ENCODE results near the gene PROX2.

DNA sequence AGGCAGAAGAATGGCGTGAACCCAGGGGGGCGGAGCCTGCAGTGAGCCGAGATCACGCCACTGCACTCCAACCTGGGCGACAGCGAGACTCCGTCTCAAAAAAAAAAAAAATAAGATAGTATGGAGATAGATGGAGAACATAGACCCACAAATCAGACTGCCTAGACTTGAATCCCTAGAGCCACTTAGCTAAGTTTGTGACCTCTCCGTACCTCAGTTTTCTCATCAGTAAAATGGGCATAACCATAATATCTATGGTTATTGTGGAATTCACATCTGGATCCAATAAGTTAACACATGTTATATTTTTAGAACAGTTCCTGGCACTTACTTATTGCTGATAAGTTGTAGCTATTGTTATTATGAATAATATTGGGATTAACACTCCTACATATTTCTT lies 7.2 kb downstream of the PROX2 start:
- TF ChIP-seq, protein P1, sequence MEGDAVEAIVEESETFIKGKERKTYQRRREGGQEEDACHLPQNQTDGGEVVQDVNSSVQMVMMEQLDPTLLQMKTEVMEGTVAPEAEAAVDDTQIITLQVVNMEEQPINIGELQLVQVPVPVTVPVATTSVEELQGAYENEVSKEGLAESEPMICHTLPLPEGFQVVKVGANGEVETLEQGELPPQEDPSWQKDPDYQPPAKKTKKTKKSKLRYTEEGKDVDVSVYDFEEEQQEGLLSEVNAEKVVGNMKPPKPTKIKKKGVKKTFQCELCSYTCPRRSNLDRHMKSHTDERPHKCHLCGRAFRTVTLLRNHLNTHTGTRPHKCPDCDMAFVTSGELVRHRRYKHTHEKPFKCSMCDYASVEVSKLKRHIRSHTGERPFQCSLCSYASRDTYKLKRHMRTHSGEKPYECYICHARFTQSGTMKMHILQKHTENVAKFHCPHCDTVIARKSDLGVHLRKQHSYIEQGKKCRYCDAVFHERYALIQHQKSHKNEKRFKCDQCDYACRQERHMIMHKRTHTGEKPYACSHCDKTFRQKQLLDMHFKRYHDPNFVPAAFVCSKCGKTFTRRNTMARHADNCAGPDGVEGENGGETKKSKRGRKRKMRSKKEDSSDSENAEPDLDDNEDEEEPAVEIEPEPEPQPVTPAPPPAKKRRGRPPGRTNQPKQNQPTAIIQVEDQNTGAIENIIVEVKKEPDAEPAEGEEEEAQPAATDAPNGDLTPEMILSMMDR (IDR thresholded peaks at IDR 0.05): no peak
- no peak for TF ChIP-seq POLR2A (IDR thresholded peaks at IDR 0.05)
